HG03196 (cell line): ENCODE measurements around the gene HIVEP2.

Experiments
- ATAC-seq: cut with Tn5 transposase; IDR thresholded peaks from one replicate; pipeline ENCODE4 v1.9.1; 2021; ENCODE audit not compliant: unreplicated experiment

The HIVEP2 gene

GRCh38 chr6:142708651-142709050, 236.3 kb downstream of the HIVEP2 start:
- no peak for ATAC-seq

GRCh38 chr6:142707255-142707654, 237.7 kb downstream of the HIVEP2 start:
- no peak for ATAC-seq

GRCh38 chr6:142706210-142706609, 238.8 kb downstream of the HIVEP2 start:
- no peak for ATAC-seq

- ATAC-seq = no peak
Observed at GRCh38 chr6:142705054-142705453, 239.9 kb downstream of the HIVEP2 start.

GRCh38 chr6:142702501-142703460, 242.2 kb downstream of the HIVEP2 start:
- ATAC-seq = no peak
